Peyer's patch (tissue), 4 donors: ENCODE measurements around the gene GNAL. TPM values are rescaled to one million over a fixed set of nuclear protein-coding genes. Genes with fewer than 3 reads are reported as not detected.
A peak's percentile ranks its signal among the peaks of the same experiment; 100 is the strongest.
"Not testable (repeated sequence)": the region's sequence is repeated elsewhere in the genome, so short reads cannot be mapped to it uniquely, and the experiment has no call there.

Experiments
- DNase-seq, 3 donors: peaks; one replicate each; pipeline ENCODE4 v3.0.0-alpha.2; 2017 to 2019
- H3K27ac ChIP-seq, 4 donors: fragments of 200-600 bp; sonication (generic); one replicate each; pipeline ENCODE4 v1.5.1; 2016 to 2019
- H3K27me3 ChIP-seq, 2 donors: fragments of 200-600 bp; sonication (generic); one replicate each; pipeline ENCODE4 v1.5.1; 2019
- H3K36me3 ChIP-seq, 3 donors: fragments of 200-600 bp; sonication (generic); one replicate each; pipeline ENCODE4 v1.5.1; 2016 to 2019
- H3K4me1 ChIP-seq, 4 donors: fragments of 200-600 bp; sonication (generic); one replicate each; pipeline ENCODE4 v1.5.1; 2016 to 2019
- H3K4me3 ChIP-seq, 4 donors: fragments of 200-600 bp; sonication (generic); 1 replicate in 3 of 4; 2 replicates in 1 of 4; pipeline ENCODE4 v1.5.1; 2016 to 2019; ENCODE audit warnings: mild to moderate bottlenecking in 1 of 4
- H3K9me3 ChIP-seq, 4 donors: fragments of 200-600 bp; sonication (generic); one replicate each; pipeline ENCODE4 v1.5.1; 2016 to 2019; ENCODE audit warnings: mild to moderate bottlenecking in 1 of 4
- POLR2A ChIP-seq, 2 donors: fragments of 450-650 bp; IDR thresholded peaks; one replicate each; pipeline ENCODE4 v1.5.1; 2017; ENCODE audit warnings: antibody characterized with exemption in 2 of 2, mild to moderate bottlenecking in 2 of 2, moderate library complexity in 2 of 2
- total RNA-seq, 4 donors: library from RNA; depleted of rRNA; stranded (reverse); fragments of >200 nt; gene quantifications; one replicate each; pipeline ENCODE4 v1.1.0, GENCODE V29; 2016
- TF ChIP-seq, protein P1 (sequence below), 6 experiments: fragments of 450-650 bp in 4 of 6; fragments of 200-600 bp in 2 of 6; sonication (generic) in 1 of 6; IDR thresholded peaks; one replicate each; pipeline ENCODE4 v1.5.1; 2017 to 2019; ENCODE audit warnings: antibody characterized with exemption in 6 of 6, mild to moderate bottlenecking in 3 of 6, moderate library complexity in 1 of 6

Gene GNAL
- total RNA-seq, 4 donors from 2014 or later: 2.5 to 7.4 (median 3.6) TPM

DNA sequence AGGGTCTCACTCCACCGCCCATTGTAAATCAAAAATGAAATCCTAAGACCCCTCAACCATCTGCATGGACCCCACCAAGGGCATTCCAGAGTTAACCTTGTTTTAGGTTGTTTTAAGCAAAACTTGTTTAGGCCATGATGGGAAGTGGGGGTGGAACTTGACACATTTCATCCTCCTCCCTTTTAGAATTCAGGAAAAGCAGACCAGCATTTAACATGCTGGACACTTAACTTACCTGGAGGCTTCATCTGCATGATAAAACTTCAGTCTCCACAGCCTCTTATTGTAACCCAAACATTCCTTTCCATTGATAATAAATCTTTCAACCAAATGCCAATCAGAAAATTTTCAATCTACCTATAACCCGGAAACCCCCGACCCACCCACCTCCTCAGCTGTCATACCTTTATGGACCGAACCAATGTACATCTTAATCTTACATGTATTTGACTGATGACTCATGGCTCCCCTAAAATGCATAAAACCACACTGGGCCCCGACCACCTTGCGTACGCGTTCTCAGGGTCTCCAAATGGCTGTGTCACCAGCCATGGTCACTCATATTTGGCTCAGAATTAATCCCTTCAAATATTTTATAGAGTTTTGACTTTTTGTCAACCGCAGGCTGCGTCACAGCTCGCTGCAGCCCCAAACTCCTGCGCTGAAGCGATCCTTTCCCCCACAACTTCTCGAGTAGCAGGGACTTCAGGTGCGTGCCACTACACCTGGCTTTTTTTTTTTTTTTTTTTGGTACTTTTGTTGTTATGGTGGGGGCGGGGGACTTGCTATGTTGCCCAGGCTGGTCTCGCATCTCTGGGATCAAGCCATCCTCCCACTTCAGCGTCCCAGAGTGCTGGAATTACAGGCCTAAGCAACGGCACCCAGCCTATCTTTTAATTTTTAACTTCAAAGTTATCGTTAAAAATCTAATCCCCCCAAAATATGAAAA is 218.1 kb downstream of the GNAL start:
- no peak for DNase-seq
- peak overlapping the region in 3 of 4 donors; percentile 93 to 98 (median 94) for H3K27ac ChIP-seq

DNA sequence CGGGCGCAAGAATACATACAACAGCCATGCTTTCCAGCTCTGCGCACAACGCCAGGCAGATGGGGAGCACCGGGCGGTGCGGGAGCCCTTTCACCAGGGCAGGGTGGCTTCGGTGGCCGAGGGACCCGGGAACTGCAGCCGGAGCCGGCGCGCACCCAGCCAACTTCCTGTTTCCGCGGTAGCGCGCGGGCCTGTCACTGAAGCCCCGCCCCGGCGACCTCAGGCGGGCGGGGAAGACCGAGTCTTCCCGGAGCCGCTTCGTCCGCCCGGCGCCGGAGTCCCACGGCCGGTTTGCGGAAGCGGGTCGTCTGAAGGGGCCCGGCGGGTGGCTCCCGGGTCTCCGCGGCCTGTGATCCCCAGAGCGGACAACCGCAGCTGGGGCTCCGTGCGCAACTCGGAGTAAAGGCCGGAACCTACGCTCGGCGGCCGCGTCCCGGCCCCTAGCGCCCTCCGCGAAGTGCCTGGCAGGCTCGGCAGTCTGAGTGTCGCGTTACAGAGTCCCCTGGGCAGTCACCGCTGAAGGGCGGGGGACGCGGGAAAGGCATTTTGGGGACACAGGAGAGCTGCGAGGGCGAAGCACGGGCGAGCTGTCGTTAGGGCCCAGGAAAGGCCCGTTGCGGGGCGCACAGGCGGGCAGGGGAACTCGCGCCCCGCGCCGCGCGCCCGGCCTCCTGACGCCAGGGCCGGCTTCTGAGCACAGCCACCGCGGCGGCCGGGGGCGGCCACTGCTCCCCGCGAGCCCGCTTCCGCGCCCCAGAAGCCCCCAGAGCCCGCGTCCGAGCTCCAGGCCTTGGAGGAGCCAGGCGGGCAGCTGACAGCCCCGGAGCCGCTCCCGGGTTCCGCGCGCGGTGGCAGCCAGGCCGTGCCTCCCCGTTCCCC is 219.4 kb downstream of the GNAL start, which contains the start of gene MPPE1:
MPPE1 (minus strand) TSS at position 136 of the 879 bp plus-strand sequence. CDS start 11,053 bp downstream, outside the sequence.
- H3K9me3 ChIP-seq: no peaks in the 10 kb centered on the region
- DNase-seq: peak; percentile 89 to 96 (median 93)
- TF ChIP-seq POLR2A (IDR thresholded peaks at IDR 0.05): peak; percentile 90 to 92
- TF ChIP-seq, protein P1, sequence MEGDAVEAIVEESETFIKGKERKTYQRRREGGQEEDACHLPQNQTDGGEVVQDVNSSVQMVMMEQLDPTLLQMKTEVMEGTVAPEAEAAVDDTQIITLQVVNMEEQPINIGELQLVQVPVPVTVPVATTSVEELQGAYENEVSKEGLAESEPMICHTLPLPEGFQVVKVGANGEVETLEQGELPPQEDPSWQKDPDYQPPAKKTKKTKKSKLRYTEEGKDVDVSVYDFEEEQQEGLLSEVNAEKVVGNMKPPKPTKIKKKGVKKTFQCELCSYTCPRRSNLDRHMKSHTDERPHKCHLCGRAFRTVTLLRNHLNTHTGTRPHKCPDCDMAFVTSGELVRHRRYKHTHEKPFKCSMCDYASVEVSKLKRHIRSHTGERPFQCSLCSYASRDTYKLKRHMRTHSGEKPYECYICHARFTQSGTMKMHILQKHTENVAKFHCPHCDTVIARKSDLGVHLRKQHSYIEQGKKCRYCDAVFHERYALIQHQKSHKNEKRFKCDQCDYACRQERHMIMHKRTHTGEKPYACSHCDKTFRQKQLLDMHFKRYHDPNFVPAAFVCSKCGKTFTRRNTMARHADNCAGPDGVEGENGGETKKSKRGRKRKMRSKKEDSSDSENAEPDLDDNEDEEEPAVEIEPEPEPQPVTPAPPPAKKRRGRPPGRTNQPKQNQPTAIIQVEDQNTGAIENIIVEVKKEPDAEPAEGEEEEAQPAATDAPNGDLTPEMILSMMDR (IDR thresholded peaks at IDR 0.05): peak in 1 of 6 experiments; percentile 4
- peaks cover 0 to 11% (median 0%) of the 10 kb centered on the region in 3 donors for H3K36me3 ChIP-seq
- peak within 1 kb of the TSS; percentile 62 to 97 (median 76) for H3K4me3 ChIP-seq
- H3K27ac ChIP-seq: peak within 1 kb of the TSS; percentile 93 to 100 (median 96)
- H3K4me1 ChIP-seq: peaks cover 0 to 18% (median 2%) of the 10 kb centered on the region in 4 donors
- no peaks in the 10 kb centered on the region for H3K27me3 ChIP-seq

More for the DNA sequence above, 218.1 kb downstream of the GNAL start:
- Histone ChIP-seq H3K4me1 (peaks cover 0 to 18% (median 2%) of the 10 kb centered on the region in 4 donors), H3K36me3 (peaks cover 0 to 19% (median 0%) of the 10 kb centered on the region in 3 donors), H3K27me3 (no peaks in the 10 kb centered on the region), H3K9me3 (no peaks in the 10 kb centered on the region), H3K4me3 (peak overlapping the region; percentile 62 to 97 (median 76))
- TF ChIP-seq POLR2A (IDR thresholded peaks at IDR 0.05): no peak
- TF ChIP-seq, protein P1 (IDR thresholded peaks at IDR 0.05): no peak

DNA sequence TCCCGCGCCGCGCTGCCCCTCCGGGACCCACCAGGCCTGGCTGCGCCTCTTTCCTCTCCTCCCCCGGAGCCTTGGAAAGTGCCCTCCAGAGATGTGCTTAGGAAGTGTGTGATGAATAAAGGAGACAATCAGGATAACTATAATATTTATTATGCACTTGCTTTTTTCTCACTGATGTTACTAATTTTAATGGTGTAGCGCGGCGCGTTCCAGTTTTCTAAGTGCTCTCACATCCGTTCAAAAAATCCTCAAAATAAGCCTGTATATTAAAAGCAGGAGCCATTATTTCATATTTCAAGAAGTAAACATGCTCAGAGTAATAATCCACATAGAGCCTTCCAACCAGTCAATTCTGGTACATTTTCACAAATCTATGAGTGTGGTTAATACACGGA is 220.0 kb downstream of the GNAL start:
- Histone ChIP-seq H3K4me1 (peaks cover 0 to 18% (median 2%) of the 10 kb centered on the region in 4 donors), H3K4me3 (peak overlapping the region; percentile 62 to 97 (median 76)), H3K27me3 (no peaks in the 10 kb centered on the region), H3K9me3 (no peaks in the 10 kb centered on the region), H3K36me3 (peaks cover 0 to 10% (median 0%) of the 10 kb centered on the region in 3 donors), H3K27ac (peak overlapping the region; percentile 93 to 100 (median 96))
- peak in 1 of 3 donors; percentile 26 for DNase-seq
- no peak for TF ChIP-seq POLR2A (IDR thresholded peaks at IDR 0.05)
- TF ChIP-seq, protein P1 (IDR thresholded peaks at IDR 0.05): no peak

DNA sequence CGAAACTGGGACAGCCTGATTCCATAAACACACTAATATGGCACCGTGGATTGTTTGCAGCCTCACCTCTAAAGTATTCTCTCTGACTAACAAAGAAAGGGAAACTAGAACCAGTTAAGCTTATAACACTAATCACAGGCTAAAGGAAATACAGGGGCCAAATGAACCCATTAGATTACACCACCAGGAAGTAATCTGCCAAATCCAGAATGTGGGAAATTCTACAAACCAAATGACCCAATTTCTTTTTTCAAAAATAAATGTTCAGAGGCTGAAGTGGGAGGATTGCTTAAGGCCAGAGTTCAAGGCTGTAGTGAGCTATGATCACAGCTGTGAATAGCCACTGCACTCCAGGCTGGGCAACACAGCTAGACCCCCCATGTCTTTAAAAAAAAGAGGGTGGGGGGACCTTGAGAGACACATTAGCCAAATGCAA is 220.5 kb downstream of the GNAL start:
- H3K36me3 ChIP-seq: peaks cover 0 to 10% (median 0%) of the 10 kb centered on the region in 3 donors
- H3K4me3 ChIP-seq: peak overlapping the region in 2 of 4 donors; percentile 62 to 97
- H3K27me3 ChIP-seq: no peaks in the 10 kb centered on the region
- no peaks in the 10 kb centered on the region for H3K9me3 ChIP-seq
- H3K4me1 ChIP-seq: peaks cover 0 to 18% (median 2%) of the 10 kb centered on the region in 4 donors
- TF ChIP-seq, protein P1 (IDR thresholded peaks at IDR 0.05): no peak
- peak; percentile 49 to 66 for TF ChIP-seq POLR2A (IDR thresholded peaks at IDR 0.05)
- peak overlapping the region; percentile 93 to 100 (median 96) for H3K27ac ChIP-seq
- no peak for DNase-seq

DNA sequence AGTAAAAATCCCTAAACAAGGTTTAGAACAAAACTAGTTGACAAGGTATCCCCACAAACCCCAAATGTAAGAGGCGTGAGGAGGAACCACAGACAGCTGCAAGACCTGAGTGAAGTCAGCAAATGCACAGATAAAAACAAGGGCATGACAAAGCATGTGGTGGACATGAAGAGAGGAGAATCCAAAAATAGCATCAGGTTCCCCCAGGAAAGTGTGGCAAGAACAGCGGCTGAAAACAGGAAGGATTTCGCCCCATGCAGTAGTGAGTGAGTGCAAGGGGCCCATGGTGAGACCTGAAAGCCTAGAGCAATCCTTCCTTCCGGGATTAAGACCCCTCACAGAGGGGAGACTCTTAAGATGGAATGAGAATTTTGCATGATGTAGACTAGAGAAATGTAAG is 227.8 kb downstream of the GNAL start:
- not testable (repeated sequence) for DNase-seq, H3K4me3 ChIP-seq, H3K27ac ChIP-seq, H3K27me3 ChIP-seq, H3K4me1 ChIP-seq, H3K9me3 ChIP-seq, H3K36me3 ChIP-seq

DNA sequence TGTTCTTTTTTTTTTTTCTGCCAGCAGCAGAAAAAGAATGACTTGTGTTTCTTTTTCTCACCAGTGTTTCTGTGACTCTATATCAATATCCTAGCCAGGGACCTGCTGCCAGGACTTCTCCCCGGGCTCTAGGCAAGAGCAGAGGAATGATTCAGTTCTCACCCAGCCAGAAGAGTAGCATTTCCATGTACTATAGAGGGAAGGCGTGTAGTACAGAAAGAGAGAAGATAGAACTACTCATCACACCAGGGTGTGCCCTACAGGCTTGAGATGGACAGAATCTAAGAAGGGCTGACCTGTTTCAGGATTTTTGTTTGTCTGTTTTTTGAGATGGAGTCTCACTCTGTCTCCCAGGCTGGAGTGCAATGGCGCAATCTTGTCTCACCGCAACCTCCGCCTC is 230.5 kb downstream of the GNAL start:
- not testable (repeated sequence) for H3K27ac ChIP-seq, H3K9me3 ChIP-seq, H3K36me3 ChIP-seq, H3K27me3 ChIP-seq, H3K4me1 ChIP-seq, DNase-seq, H3K4me3 ChIP-seq
